GM12874 (cell line): ENCODE data around the gene PDS5A.

Experiments
- CTCF ChIP-seq: IDR thresholded peaks from 2 replicates; pipeline ENCODE4 v1.5.1; 2011; ENCODE audit warnings: low read depth, mild to moderate bottlenecking, control low read depth, low read length, moderate library complexity; ENCODE audit not compliant: insufficient read depth

PDS5A gene

GRCh38 chr4:39900966-39901365, 76.7 kb downstream of the PDS5A start:
- TF ChIP-seq CTCF, result no peak

DNA sequence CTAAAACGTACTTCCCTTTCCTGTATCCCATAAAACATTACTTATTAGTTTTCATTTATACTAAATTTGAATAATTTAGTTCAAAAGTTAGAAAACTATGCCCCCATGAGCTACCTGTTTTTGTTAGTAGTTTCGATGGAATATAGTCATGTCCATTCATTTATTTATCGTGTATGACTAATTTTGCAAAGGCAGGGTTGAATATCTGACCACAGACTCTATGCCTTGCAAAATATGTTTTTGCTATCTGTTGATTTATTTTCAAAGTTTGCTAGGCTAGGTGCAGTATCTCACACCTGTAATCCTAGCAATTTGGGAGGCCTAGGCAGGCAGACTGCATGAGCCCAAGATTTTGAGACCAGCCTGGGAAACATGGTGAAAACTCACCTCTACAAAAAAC, 78.4 kb downstream of the PDS5A start:
- no peak for TF ChIP-seq CTCF

GRCh38 chr4:39898015-39898414, 79.7 kb downstream of the PDS5A start:
- no peak for TF ChIP-seq CTCF

GRCh38 chr4:39893693-39894072, 84.0 kb downstream of the PDS5A start:
- no peak for TF ChIP-seq CTCF

GRCh38 chr4:39892988-39893692, 84.6 kb downstream of the PDS5A start:
- TF ChIP-seq CTCF, result no peak

DNA sequence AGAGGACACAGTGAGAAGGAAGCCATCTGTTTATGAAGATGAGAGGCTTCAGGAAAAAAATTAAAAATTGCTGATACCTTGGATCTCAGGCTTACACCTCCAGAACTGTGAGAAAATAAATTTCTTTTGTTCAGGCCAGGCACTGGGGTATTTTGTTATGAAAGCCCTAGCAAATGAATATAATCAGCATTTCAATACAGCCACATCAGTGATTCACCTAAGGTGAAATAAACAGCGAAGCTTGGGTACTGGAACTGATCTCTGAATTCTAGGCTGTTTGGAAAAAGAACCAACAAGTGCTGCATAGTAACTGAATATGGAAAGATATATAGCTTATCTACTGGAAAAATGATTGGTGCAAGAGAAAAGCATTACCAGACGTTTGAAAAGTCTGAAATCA, 88.5 kb downstream of the PDS5A start:
- no peak for TF ChIP-seq CTCF

DNA sequence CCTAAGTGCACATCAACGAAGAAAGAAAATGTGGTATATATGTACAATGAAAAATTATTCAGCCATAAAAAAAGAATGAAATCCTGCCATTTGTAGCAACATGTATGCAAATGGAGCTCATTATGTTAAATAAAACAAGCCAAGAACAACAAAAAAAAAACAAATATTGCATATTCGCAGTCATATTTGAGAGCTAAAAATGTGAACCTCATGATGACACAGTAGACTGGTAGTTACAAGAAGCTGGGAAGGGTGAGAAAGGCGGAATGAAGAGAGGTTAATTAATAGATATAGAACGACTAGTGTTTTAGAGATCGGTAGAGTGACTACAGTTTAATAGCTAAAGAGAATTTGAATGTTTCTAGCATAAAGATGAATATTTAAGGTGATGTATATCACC, 89.2 kb downstream of the PDS5A start:
- no peak for TF ChIP-seq CTCF

DNA sequence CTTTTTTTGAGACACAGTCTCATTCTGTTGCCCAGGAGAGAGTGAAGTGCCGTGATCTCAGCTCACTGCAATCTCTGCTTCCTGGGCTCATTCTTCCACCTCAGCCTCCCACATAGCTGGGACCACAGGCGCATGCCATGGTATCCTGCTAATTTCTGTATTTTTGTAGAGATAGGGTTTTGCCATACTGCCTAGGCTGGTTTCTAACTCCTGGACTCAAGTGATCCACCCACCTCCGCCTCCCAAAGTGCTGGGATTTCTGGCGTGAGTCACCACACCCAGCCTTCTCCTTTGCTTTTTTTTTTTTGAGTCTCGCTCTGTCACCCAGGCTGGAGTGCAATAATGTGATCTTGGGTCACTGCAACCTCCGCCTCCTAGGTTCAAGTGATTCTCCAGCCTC, 94.1 kb downstream of the PDS5A start:
- TF ChIP-seq CTCF, result no peak
